HL-60 (cell line): ENCODE measurements around the gene RBFA.

Source experiments
- CTCF ChIP-seq: IDR thresholded peaks from one replicate; pipeline ENCODE4 v1.5.1; 2011; ENCODE audit warnings: low read length, control low read depth, inconsistent platforms; ENCODE audit not compliant: insufficient read depth
- GABPA ChIP-seq: IDR thresholded peaks from 2 replicates; pipeline ENCODE4 v1.6.1; 2012; ENCODE audit warnings: low read depth
- POLR2AphosphoS5 ChIP-seq: IDR thresholded peaks from 2 replicates; pipeline ENCODE4 v1.6.1; 2012; ENCODE audit warnings: low read depth
- REST ChIP-seq: IDR thresholded peaks from 2 replicates; pipeline ENCODE4 v1.6.1; 2012; ENCODE audit warnings: low read depth; ENCODE audit not compliant: insufficient replicate concordance

GRCh38 chr18:80046431-80046830 is 12.2 kb downstream of the RBFA start:
- TF ChIP-seq POLR2AphosphoS5 (no peak), CTCF (no peak), GABPA (no peak), REST (no peak)
